Chondrocyte (in vitro differentiated cells): ENCODE data around the gene CHD9NB. TPM values are rescaled to one million over a fixed set of nuclear protein-coding genes. Genes with fewer than 3 reads are reported as not detected.
"Not testable (repeated sequence)": the region's sequence is repeated elsewhere in the genome, so short reads cannot be mapped to it uniquely, and the experiment has no call there.

Experiments used
- DNase-seq: peaks from one replicate; pipeline ENCODE4 v3.0.0; 2021; ENCODE audit warnings: mixed read lengths, low spot score
- H3K27ac Mint-ChIP-seq: one replicate; pipeline ENCODE4 v1.8.0; 2021; ENCODE audit warnings: mild to moderate bottlenecking, moderate library complexity, mixed read lengths; ENCODE audit not compliant: unreplicated experiment
- H3K27me3 Mint-ChIP-seq: 2 replicates; pipeline ENCODE4 v1.8.0; 2021; ENCODE audit warnings: low read depth, mixed read lengths
- H3K36me3 Mint-ChIP-seq: 2 replicates; pipeline ENCODE4 v1.8.0; 2021; ENCODE audit warnings: low read depth, mixed read lengths
- H3K4me1 Mint-ChIP-seq: 2 replicates; pipeline ENCODE4 v1.8.0; 2021; ENCODE audit warnings: low read depth, mild to moderate bottlenecking, mixed read lengths
- H3K4me3 Mint-ChIP-seq: one replicate; pipeline ENCODE4 v1.8.0; 2021; ENCODE audit warnings: mild to moderate bottlenecking, moderate library complexity, mixed read lengths; ENCODE audit not compliant: unreplicated experiment
- H3K9me3 Mint-ChIP-seq: 2 replicates; pipeline ENCODE4 v1.8.0; 2021; ENCODE audit warnings: low read depth, mixed read lengths
- total RNA-seq: library from RNA; stranded (reverse); gene quantifications from 3 replicates; pipeline ENCODE4 v1.2.1, GENCODE V29; 2021
- TF ChIP-seq, protein P1 (sequence below): fragments of 200-600 bp; sonication (generic); IDR thresholded peaks from 2 replicates; pipeline ENCODE4 v1.5.0; 2021; ENCODE audit warnings: antibody characterized with exemption, mild to moderate bottlenecking, moderate library complexity

Gene CHD9NB
- total RNA-seq, 1 donor from 2014 or later = 0.85 TPM

- Mint-ChIP-seq H3K36me3 (peaks cover 2% of the 10 kb centered on the region), H3K27me3 (no peaks in the 10 kb centered on the region), H3K4me3 (no peak overlapping the region), H3K27ac (no peak overlapping the region), H3K4me1 (peaks cover 29% of the 10 kb centered on the region), H3K9me3 (peaks cover 4% of the 10 kb centered on the region)
- no peak for DNase-seq
- TF ChIP-seq, protein P1, sequence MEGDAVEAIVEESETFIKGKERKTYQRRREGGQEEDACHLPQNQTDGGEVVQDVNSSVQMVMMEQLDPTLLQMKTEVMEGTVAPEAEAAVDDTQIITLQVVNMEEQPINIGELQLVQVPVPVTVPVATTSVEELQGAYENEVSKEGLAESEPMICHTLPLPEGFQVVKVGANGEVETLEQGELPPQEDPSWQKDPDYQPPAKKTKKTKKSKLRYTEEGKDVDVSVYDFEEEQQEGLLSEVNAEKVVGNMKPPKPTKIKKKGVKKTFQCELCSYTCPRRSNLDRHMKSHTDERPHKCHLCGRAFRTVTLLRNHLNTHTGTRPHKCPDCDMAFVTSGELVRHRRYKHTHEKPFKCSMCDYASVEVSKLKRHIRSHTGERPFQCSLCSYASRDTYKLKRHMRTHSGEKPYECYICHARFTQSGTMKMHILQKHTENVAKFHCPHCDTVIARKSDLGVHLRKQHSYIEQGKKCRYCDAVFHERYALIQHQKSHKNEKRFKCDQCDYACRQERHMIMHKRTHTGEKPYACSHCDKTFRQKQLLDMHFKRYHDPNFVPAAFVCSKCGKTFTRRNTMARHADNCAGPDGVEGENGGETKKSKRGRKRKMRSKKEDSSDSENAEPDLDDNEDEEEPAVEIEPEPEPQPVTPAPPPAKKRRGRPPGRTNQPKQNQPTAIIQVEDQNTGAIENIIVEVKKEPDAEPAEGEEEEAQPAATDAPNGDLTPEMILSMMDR = no peak
Observed at GRCh38 chr16:53048139-53048915, 4.4 kb downstream of the CHD9NB start.

DNA sequence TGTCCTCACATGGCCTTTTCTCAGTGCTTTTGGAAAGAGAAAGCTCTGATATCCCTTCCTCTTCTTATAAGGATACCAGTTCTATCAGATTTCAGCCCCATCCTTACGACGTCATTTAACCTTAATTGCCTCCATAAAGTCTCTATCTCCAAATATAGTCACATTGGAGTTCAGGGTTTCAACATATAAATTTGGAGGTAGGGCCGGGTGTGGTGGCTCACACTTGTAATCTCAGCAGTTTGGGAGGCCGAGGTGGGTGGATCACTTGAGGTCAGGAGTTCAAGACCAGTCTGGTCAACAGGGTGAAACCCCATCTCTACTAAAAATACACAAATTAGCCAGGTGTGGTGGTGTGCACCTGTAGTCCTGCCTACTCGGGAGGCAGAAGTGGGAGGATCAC is 5.2 kb downstream of the CHD9NB start:
- H3K4me1 Mint-ChIP-seq = peaks cover 29% of the 10 kb centered on the region
- H3K4me3 Mint-ChIP-seq, H3K36me3 Mint-ChIP-seq, DNase-seq, H3K27me3 Mint-ChIP-seq, H3K27ac Mint-ChIP-seq, H3K9me3 Mint-ChIP-seq: not testable (repeated sequence)

DNA sequence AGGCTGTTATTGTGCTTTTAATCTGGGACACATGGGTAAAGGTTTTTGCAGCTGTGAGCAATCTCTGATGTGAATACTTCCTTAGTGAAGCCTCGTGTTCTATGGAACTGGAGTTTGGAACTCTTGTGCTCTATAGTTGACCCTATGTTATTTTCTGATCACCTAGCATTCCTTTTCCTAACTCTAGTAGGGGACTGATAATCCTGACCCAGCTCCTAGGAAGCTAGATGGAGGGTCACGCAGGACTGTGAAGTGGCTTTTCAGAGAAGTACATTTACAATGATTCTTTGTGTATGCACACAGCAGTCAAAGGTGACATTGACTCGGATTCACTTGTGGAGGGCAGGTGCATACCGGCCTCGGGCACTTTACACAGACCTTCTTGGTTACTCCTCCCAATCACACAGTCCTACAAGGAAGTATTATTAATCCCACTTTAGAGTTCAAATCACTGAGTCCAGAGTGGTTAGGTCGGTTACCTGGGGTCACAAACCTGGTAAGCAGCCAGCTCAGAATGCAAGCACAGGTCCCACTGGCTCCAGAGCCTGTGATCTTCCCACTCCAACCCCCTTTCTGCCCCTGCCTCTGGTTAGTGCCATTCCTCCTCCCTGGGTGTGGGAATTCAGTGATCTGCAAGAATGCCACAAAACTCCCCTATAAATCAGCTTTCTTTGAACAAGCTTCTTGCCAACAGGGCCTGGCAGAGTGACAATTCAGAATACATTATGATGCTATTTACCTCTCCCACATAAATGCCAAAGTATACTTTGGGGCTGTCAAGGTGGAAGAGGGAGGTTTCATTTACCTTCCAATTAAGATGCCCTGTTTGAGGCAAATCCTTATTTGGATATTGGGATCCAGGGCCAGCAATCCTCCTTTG is 7.1 kb downstream of the CHD9NB start:
- TF ChIP-seq, protein P1 = no peak
- DNase-seq = no peak
- Mint-ChIP-seq H3K9me3 (peaks cover 4% of the 10 kb centered on the region), H3K36me3 (peaks cover 2% of the 10 kb centered on the region), H3K27ac (no peak overlapping the region), H3K4me1 (peaks cover 44% of the 10 kb centered on the region), H3K4me3 (no peak overlapping the region), H3K27me3 (no peaks in the 10 kb centered on the region)

DNA sequence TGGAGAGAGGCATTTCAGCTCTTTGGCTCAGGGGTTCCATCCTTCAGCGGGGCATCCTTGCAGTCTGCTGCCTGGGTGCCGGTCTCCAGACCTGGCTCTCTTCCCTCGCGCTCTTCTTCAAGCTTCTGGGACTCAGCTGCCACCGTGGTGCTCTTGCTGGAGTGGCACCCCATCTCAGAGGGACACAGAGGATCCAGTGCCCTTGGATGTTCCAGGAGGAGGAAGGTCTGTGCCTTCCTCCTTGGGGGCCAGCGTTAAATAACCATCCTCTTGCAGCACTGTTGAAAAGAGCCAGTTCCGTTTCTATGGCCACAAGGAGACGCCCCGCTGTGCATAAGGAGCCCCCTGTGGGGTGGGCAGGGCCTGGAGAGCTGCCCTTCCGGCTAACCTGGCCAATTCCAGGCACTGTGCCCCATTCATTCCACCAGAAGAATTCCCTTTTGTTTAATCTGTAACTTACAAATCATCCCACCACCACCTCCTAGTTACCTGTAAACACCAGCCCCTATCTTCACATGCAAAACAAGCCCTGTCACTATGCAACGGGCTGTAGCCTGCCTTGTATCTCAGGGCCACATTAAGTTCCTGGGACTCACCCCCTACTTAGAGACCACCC is 8.6 kb downstream of the CHD9NB start:
- TF ChIP-seq, protein P1 = no peak
- H3K27ac Mint-ChIP-seq = peak overlapping the region; percentile 50
- peaks cover 45% of the 10 kb centered on the region for H3K4me1 Mint-ChIP-seq
- no peak for DNase-seq
- H3K9me3 Mint-ChIP-seq = peaks cover 4% of the 10 kb centered on the region
- peaks cover 2% of the 10 kb centered on the region for H3K36me3 Mint-ChIP-seq
- H3K27me3 Mint-ChIP-seq = no peaks in the 10 kb centered on the region
- peak overlapping the region; percentile 50 for H3K4me3 Mint-ChIP-seq

DNA sequence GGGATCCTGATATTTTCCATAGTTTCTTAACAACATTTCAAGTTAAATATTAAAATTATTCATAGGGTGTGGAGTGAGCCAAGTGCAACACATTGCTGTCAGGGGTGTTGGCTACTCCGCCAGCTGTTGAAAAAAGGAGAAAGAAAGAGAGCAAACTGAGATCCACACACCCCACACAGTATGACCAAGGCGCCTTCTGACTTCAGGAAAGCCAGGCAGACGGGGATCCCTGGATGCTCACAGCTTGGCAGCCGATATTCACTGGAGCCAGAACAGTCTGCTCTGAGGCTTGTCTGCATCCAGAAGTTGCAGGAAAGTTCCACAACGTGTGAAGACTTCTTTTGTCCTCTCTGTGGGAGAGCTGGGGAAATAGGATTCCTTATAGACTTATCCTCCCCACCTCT is 9.3 kb downstream of the CHD9NB start:
- H3K4me3 Mint-ChIP-seq = peak overlapping the region; percentile 50
- H3K9me3 Mint-ChIP-seq = peaks cover 4% of the 10 kb centered on the region
- no peak for DNase-seq
- H3K36me3 Mint-ChIP-seq = peaks cover 2% of the 10 kb centered on the region
- H3K27me3 Mint-ChIP-seq = no peaks in the 10 kb centered on the region
- TF ChIP-seq, protein P1 = no peak
- H3K27ac Mint-ChIP-seq = peak overlapping the region; percentile 77
- H3K4me1 Mint-ChIP-seq = peaks cover 45% of the 10 kb centered on the region
